ENCODE results near the gene PRPF6.
A peak's percentile ranks its signal among the peaks of the same experiment; 100 is the strongest.
"Not testable (repeated sequence)": the region's sequence is repeated elsewhere in the genome, so short reads cannot be mapped to it uniquely, and the experiment has no call there.

Gene PRPF6

DNA sequence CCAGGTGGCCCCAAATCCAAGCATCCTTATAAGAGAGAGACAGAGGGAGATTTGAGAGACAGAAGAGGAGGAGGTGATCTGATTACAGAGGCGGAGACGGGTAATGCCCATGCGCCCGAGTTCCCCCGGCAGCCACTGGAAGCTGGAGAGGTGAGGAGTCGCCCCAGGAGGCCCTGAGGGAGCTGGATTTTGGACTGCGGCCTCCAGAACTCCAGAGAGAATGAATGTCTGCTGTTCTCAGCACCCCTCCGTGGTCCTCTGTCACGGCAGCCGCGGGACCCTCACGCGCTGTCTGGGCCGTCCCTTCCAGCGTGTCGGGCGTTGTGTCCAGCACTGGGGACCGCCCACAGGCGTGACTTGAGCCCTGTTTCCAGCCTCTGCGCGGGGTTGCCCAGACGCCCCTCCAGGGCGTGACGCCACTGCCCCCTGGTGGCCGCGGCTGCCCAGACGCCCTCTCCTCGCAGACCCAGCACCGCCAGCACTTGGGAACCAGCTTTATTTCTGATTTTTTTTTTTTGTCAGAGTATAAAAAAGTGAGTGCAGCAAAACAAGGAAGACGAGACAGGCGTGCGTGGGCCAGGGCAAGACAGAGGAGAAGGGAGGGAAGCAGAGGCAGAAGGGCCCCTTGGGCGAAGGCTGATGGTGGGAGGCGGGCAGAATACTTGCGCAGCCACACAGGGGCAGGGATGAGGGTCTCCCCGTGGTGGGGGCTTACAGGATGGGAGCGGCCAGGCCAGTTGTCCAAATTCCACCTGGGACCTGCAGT is 7.1 kb upstream of the PRPF6 start:
- DNase-seq = peak; percentile 75 to 78

DNA sequence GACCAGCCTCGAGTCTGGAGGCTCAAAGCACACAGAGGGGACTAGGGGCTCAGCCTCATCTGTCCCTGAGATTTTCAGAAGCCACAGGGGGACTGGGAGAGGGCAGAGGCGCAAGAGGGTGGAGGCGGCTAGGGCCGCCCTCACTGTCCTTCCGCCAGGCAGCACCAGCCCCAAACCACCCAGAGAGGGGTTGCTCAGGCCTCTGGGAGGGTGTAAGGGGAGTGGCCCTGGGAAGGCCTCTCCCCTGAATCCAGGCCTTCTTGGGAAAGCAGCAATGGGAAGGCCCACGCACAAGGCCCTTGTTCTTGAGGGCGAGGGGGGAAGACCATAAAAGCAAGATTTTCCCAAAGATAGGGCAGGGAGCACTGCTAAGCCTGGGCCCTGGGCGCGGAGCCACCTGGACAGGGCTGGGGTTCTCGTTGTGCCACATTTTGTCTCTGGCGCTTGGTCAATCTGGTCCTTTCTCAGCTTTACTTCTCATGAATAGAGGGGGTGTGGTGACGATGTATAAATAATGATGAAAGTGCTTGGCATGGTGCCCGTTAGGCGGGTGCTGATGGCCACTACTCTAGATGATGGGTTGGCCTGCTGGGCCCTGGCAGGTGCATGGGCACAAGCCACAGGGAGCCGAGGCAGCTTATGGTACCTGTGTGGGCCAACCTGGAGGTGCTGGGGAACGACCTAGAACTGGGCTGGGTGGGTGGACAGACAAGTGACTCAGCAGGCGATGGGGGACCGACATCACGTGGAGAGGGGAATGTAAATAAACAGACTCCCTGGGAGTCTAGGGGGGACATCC is 6.3 kb upstream of the PRPF6 start:
- DNase-seq = peak; percentile 96 to 99

DNA sequence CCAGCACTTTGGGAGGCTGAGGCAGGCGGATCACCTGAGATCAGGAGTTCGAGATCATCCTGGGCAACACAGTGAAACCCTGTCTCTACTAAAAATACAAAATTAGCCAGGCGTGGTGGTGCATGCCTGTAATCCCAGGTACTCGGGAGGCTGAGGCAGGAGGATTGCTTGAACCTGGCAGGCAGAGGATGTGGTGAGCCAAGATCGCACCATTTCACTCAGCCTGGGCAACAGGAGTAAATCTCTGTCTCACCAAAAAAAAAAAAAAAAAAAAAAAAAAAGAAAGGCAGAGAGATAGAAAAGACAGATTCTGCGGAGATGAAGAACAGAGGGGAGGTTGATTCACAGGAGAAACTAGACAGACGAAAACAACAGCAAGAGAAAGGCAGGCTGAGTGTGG is 4.4 kb upstream of the PRPF6 start:
- not testable (repeated sequence) for DNase-seq

DNA sequence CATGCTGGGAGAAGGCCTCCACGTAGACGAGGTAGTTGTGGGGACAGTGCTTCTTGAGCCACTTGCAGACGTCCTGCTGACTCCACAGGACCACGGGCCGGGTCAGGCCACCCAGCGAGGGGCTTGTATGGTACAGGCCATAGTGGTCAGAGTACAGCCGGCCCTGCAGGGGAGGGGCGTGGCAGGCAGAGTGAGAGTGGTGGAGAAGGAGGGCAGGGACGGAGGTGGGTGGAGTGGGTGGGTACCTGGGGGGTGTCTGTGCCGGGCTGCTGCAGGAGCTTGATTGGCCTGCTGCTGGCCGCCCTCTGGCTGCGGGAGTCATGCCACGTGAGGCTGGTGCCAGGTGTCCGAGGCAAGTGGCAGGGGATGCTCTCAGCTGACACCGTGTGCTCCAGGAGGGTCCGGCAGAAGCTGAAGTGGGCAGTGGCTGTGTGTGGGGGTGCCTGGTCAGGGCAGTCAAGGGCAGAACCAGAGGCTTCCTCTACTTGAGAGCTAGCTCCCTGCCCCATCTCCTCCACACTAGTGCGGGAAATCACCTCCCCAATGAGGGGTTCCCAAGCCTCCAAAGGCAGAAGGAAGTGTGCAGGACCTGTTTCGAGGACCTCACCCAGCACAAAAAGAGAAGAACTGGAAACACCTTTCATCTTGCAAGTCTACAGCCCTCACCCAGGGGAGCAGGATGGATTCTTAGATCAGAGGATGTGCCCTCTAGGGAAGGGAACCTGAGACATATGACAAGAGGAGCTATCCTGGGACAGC is 3.8 kb upstream of the PRPF6 start:
- DNase-seq = no peak

DNA sequence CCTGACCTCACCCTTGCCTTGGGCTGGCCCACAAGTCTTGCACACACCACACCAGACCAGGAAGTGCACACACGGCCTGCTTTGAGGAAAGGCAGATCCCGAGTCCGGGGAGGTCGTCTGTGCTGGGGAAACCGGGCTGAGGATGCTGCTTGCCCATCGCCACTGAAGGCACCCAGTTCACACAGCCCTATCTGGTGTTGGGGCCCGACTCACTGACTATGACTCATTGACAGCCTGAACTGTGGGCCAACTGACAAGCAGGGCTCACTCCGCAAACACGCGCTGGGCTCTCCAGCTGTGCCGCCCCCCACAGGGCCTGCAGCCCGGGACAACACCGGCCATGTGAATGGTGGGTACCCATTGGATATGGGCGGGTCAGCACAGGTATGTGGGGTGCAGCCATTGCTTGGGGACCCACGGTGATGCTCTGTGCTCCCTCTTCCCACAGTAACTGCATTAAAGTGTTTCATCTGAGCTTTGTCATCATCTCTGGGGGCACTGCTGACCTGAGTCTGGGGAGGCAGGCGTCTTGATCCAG is 3.1 kb upstream of the PRPF6 start:
- no peak for DNase-seq

DNA sequence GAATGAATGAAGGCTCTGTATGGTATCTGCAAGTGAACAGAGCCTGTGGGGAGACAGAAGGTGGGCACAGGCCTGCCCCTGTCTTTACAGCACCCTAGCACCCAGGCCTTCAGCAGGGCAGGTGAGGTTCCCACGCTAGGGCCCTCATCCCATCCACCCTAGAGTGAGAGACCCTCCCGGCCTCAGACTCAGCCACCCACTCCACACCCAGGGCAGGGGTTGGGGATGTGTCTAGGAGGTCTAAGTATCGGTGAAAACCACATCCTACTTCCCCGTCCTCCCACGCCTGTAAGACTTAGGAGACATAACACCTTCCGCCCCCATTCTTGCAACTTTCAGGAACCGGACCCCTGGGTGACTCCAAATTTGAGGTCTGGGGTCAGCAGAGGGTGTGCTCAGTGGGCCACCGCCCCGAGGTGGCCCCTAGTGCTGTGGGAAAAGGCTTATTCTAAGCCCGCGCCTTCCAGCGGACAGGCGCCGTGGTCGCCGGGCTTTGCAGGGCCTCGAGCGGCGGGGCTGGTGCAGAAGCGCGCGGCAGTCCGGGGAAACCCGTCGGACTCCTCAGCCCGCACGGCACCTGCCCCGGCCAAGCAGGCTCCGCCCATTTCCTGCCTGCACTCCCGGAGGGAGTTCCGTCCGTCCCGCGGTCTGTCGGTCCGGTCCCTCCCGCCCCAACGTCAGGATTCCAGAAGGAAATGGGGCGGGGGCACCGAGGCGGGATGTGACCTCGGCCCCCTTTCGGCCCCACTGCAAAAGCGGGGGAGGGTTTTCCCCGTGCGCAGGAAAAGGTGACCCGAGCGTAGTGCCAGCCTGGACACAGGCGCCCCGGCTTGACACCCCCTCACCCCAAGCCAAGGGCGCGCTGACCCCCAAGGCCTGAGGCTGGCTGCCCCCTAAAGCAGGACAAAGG is 2.4 kb upstream of the PRPF6 start:
- peak; percentile 58 to 77 for DNase-seq

DNA sequence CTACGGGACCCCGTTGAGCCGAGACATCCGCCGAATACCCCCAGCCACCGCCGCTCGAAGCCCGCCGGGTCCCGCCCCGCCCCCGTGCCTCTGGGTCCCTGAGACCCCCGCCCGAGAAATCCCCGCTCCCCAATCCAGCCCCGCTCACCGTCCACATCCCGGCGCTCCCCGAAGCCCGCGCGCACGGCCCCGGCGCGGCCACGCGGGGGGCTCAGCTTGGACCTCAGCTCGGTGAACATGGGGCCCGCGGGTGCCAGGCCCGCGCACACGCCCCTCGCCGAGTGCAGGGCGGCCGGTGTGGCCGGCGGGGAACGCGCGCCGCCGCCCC is 1.7 kb upstream of the PRPF6 start:
- no peak for DNase-seq

DNA sequence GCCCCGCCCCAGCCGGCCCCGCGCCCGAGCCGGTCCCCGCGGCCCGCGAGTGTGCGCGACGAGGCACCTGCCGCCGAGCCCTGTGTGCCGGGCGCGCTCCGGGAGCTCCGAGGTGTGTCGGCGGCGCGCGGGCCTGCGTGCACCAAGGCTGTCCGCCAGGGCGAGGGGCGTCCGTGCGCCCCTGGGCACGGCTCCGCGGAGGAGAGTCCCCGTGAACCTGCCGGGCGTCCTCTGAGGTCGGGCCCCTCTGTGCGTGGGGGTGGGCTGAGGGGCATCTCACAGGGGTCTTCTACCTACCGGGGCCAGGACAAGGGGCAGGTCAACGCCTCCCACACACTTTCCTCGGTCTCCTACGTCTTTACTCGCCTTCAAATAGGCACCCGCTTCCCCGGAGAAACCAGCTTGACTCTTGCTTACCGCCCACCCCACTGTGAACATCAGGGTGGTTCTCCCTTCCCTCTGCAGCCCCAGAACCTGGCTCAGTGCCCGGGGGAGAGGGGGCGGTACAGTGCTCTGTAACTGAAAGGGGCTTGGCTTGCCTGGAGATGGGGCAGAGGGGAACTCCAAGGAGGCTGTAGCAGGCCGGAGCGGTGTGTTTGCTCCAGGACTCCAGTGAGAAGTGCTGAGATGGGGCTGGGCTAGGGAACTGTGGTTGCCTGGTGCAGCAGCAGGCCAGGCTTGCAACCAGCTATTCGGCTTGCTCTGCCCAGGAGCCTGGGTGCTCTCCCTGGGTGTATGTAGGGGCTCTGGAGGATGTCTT is 1.2 kb upstream of the PRPF6 start, which contains the start of gene SAMD10:
TSS of gene SAMD10 (minus strand) at position 86 of the 760 bp plus-strand sequence. CDS start 175 bp downstream, outside the sequence.
- peak; percentile 70 to 71 for DNase-seq

DNA sequence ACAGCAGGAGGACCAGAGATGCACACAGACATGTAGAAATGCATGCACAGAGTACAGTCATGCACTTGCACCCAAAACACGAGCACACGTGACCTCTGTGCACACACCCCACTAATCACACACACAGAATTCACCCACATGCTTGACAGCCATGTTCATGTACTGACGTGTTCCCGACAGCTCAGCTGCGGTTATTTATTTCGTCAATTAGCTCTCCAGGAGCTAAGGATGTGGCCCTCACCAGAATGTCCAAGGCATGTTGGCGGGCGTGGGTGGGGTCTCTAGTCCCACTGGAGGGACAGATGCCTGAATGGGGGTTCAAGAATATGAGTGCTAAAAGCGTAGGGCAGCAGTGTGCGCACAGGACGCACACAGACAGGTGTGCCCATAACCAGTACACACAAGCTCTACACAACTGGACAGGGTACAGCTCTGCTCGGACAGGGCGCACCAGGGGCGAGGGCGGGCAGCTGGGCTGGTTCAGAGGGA is 571 bp upstream of the PRPF6 start:
- DNase-seq = peak in 1 of 2 experiments; percentile 35

DNA sequence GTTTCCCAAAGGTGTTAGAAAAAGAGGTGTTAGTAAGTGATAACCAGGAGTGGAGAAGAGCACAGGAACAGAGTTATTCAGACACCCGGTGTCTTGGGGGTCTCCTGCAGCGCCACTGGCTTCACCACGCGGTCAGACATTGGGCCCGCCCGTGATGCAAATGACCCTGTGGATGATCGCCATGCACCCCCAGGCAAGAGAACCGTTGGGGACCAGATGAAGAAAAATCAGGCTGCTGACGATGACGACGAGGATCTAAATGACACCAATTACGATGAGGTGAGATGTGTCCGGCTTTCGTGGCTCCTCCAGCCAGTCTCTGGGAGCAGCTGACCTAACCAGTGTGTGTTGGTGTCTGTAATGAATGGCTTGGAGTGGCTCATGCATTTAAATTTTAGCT is 2.0 kb downstream of the PRPF6 start:
- DNase-seq = no peak

DNA sequence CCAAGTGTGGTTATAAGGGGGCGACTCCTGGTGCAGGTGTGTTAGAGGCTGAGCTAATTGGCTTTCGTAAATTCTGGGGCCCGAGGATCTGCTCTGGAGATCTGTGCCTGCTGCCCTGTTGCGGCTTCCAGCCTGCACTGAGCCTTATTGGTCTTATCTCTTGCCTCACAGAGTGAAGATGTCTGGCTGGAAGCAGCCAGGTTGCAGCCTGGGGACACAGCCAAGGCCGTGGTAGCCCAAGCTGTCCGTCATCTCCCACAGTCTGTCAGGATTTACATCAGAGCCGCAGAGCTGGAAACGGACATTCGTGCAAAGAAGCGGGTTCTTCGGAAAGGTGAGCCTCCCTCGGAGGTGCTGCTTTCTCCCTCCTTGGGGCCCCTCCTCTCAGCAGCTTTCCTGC is 20.0 kb downstream of the PRPF6 start:
- no peak for DNase-seq

DNA sequence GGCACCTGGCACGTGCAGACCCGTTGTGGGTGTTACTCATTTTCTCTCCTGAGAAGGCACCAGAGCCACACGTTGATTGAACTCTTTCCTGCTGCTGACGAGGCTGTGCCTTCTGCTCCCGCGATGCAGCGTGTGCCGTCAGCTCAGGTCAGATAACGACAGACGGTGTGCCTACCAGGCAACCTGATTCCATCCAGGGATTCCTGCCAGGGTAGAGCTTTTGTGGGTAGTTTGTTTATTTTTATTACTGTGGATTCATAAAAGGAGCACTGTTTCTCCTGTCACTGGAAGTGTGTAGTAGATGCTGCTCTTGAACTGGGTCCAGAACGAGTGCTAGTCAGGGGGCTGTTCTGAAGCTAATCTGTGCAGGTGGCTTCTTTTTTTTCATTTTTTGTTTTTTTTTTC is 20.7 kb downstream of the PRPF6 start:
- DNase-seq = peak; percentile 28 to 72

DNA sequence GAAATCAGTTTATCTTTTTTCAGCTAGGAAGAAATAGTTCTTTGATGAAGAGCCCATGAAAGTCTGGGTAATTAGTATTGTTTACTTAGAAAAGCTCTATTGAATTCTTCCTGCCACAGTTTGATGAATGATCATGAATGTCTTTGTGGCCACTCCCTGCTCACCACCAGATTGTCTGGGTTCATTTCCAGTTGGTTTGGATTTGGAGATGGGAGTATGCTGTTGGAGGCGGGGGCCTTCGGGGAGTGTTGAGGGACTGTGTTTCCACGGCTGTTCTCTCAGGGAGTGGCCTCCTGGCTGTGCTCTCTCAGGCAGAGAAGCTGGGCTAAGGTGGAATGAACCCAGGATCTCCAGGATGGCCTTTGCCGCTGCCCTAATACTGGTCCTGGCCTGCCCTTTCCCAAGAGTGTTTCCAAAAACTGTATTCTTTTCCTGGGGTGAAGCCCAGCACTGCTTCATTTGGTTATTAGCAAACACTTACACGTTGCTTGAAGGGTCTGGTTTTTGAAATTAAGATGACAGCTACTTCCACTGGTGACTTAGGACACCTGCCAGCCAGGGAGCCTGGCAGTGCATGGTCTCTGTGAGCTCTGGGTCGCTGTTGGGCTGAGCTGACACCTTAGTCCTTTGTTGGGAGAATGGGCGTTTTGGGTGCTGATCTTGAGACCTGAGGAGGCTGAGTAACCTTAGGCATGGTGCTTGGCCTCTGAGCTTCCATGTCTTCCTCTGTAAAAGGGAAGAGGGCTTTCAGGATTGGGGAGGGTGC is 23.2 kb downstream of the PRPF6 start:
- DNase-seq = peak in 1 of 2 experiments; percentile 10

DNA sequence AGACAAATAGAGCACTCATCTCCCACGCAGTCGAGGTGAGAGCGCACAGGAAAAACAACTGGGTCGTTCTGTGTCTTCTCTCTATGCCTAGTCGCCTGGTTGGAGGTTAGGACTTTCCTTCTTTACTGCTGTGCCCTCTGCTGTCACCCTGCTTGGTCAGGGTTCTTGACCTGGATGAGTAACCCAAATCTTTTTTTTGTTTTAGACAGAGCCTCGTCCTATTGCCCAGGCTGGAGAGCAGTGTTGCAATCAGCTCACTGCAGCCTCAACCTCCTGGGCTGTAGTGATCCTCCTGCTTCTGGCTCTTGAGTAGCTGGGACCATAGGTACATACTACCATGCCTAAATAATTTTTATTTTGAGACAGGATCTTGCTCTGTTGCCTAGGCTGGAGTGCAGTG is 24.5 kb downstream of the PRPF6 start:
- no peak for DNase-seq

DNA sequence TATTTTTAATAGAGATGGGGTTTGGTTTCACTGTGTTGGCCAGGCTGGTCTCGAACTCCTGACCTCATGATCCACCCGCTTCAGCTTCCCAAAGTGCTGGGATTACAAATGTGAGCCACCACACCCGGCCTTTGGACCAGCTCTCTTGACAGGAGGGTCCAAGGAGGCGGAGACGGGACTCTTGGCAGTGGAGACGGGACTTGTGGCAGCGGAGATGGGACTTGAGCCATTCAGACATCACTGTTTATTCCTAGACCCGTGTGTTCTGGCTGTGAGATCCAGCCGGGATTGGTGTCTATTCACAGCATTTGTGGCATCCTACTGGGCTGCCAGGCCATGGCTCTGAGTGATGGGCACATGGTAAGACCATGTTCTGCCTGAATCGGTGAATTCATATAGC is 25.6 kb downstream of the PRPF6 start:
- no peak for DNase-seq

DNA sequence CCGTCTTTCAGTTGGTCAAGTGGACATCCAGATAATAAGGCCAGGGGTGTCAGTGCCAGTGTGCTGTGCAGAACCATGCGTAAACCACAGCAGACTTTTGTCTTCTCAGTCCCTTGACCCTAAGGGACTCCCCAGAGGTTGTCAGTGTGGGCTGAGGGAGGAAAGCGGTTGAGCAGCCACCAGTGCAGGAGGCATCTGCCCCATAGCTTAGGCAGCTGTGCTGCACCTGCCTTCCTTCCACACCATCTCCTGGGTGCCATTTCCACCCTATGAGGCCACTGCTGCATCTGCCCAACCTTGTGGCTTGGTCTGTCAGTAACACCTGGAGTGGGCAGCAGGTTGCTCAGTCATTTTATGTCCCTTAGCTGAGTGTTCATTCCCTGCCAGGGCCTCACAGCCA is 26.0 kb downstream of the PRPF6 start:
- DNase-seq = peak; percentile 10 to 51

DNA sequence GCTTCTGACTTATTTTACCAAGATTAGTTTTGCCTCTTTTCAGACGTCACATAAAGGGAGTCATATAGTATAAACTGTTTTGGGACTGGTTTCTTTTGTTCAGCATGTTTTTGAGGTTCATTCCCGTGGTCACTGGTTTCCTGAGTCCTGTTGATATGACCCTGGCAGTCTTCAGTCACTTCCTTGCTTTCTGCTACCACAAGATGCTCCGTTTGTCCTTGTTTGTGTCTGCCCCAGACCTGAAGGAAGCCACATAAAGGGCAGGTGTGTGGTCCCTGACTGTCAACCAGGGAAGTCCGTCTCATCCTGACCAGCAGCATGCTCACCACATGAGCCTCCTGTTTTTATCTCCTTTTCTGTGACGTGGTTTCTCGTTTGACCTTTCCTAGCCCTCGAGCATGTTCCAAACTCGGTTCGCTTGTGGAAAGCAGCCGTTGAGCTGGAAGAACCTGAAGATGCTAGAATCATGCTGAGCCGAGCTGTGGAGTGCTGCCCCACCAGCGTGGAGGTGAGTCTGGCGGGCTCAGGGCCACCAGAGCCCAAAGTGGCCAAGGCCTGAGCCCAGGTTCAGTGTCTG is 29.0 kb downstream of the PRPF6 start:
- no peak for DNase-seq

DNA sequence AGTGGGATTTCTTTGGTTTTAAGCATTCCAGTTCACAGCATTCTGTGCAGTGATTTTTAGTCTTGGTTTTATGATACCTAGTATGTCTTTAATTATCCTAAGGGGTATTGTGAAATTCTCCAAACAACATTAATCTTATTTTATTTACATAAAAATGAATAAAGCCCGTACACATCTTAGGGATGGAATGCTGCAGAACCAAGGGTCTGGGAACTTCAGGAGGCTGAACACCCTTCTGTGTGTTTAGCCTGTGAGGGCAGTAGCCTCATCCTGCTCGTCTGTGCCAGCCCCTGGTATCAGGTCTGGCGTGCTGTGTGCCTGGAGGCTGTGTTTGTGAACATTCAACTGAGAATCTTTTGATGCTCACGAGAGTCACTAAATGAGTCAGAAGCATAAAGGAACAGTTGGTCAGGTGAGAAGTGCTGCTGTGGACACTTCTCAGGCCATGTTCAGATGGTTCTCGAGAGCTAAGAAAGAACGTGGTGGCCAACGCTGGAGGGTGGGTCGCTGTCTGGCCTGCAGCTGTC is 29.8 kb downstream of the PRPF6 start:
- no peak for DNase-seq

DNA sequence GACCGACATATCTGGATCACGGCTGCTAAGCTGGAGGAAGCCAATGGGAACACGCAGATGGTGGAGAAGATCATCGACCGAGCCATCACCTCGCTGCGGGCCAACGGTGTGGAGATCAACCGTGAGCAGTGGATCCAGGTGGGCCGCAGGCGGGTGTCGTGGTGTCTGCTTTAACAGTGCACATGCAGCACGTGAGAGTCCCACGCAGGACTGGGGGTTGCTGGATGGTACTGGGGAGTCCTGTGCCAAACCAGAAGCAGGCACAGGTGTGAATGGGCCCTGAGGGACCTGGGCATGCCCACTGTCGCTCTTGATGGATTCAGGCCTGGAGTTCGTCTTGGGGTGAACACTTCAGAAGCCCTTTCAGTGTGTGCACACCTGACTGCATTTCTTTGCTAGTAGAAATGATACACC is 30.4 kb downstream of the PRPF6 start:
- no peak for DNase-seq
